ENCODE data around the gene HOXB8. TPM values are rescaled to one million over a fixed set of nuclear protein-coding genes. Genes with fewer than 3 reads are reported as not detected.

Gene HOXB8
- polyA plus RNA-seq, 3 donors from 2014 or later, result not detected

GRCh38 chr17:48605409-48605919, 9.6 kb downstream of the HOXB8 start:
- Mint-ChIP-seq H3K27ac (no peak overlapping the region), H3K36me3 (no peaks in the 10 kb centered on the region), H3K9me3 (no peaks in the 10 kb centered on the region), H3K27me3 (ENCODE audit: low read depth in 3 of 3) (peaks cover 24 to 39% (median 36%) of the 10 kb centered on the region in 3 donors), H3K4me3 (no peak overlapping the region), H3K4me1 (peaks cover 5 to 8% of the 10 kb centered on the region in 2 donors)
- no peak for DNase-seq

DNA sequence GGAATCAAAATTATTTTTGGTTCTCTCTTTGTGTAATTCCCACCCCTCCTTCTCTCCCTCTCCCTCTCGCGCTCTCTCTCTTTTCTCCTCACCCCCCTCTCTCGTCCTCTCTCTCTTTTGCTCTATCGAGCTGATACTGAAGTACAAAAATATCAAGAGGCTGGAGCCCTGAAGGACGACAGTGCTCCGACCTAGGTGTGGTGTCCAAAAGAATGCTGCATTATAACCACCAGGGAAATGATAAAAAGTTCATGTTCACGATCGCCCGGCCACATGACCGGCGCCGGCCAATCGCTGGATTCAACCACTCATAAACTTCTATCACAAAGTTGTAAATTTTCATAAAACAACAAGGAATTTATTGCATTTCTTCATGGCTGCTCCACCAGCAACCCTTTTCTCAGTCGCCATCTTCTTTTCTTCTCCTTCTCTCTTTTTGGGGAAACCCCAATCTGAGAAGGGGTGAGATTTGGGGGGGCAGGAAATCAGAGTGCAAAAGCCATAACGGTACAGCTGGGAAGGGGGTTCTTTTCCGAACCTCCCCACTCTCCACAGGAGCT, 10.2 kb downstream of the HOXB8 start, which contains the start of gene HOXB6:
Gene HOXB6 (minus strand): TSS at position 217 of the 560 bp plus-strand sequence. CDS start 6,836 bp downstream, outside the sequence.
- Mint-ChIP-seq H3K4me1 (peaks cover 5 to 8% of the 10 kb centered on the region in 2 donors), H3K27ac (no peak within 1 kb of the TSS), H3K27me3 (ENCODE audit: low read depth in 3 of 3) (peaks cover 30 to 39% (median 39%) of the 10 kb centered on the region in 3 donors), H3K4me3 (peak within 1 kb of the TSS in 2 of 5 donors; percentile 15 to 26), H3K9me3 (no peaks in the 10 kb centered on the region), H3K36me3 (no peaks in the 10 kb centered on the region)
- no peak for DNase-seq

DNA sequence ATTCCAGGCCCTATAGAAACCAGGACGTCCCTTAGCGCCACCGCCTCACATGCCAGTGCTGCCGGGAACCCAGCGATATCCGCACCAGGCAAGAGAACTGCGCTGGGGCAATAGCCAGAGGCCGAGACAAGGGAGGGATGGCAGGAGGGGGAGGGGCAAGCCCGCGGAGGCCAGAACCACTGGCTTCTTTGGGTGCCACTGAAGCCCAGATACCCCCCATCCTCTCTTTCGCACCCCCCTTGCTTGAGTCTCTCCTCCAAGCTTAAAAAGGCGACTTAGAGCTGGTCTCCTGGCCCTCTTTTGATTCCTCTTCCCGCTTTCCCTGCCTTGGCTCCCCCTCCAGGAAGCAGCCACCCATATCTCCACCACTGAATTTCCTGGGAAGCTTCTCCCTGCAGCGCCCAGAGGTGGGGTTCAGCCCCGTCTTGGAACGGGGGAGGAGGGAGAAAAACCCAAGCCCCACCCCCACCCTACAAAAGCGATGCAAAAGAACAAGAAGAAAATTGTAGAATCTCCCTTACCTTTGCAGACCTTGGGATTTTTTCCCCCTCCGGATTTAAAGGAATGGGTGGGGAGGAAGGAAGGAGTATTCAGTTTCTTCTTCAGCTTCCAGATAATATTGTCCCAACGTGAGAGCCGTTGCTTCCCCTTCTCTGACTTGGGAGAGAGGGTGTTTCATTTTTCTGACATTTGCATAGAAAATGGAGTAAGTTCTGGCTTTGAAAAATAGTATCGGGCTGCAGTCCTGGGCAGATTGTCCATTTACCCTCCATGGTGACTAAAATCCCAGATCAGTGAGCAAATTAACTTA, 10.9 kb downstream of the HOXB8 start:
- H3K36me3 Mint-ChIP-seq, result no peaks in the 10 kb centered on the region
- DNase-seq, result no peak
- no peak overlapping the region for H3K27ac Mint-ChIP-seq
- H3K27me3 Mint-ChIP-seq (ENCODE audit: low read depth in 3 of 3), result peaks cover 32 to 45% (median 39%) of the 10 kb centered on the region in 3 donors
- H3K9me3 Mint-ChIP-seq, result no peaks in the 10 kb centered on the region
- H3K4me1 Mint-ChIP-seq, result peaks cover 5 to 8% of the 10 kb centered on the region in 2 donors
- H3K4me3 Mint-ChIP-seq, result peak overlapping the region in 2 of 5 donors; percentile 6 to 15

- Mint-ChIP-seq H3K4me3 (no peak overlapping the region), H3K9me3 (no peaks in the 10 kb centered on the region), H3K36me3 (no peaks in the 10 kb centered on the region)
These were observed 13.3 kb downstream of the HOXB8 start for GRCh38 chr17:48601539-48602425.

GRCh38 chr17:48601207-48601538, 13.9 kb downstream of the HOXB8 start:
- Mint-ChIP-seq H3K27me3 (ENCODE audit: low read depth in 3 of 3) (peaks cover 38 to 69% (median 68%) of the 10 kb centered on the region in 3 donors), H3K9me3 (no peaks in the 10 kb centered on the region), H3K27ac (no peak overlapping the region), H3K4me1 (peaks cover 35% of the 10 kb centered on the region in 2 donors), H3K4me3 (no peak overlapping the region), H3K36me3 (peaks cover 0 to 3% (median 3%) of the 10 kb centered on the region in 3 donors)
- DNase-seq, result no peak

More at GRCh38 chr17:48601539-48602425, 13.3 kb downstream of the HOXB8 start:
- Mint-ChIP-seq H3K27ac (no peak overlapping the region), H3K4me1 (peaks cover 29 to 30% of the 10 kb centered on the region in 2 donors), H3K27me3 (ENCODE audit: low read depth in 3 of 3) (peaks cover 38 to 64% (median 62%) of the 10 kb centered on the region in 3 donors)
- no peak for DNase-seq

DNA sequence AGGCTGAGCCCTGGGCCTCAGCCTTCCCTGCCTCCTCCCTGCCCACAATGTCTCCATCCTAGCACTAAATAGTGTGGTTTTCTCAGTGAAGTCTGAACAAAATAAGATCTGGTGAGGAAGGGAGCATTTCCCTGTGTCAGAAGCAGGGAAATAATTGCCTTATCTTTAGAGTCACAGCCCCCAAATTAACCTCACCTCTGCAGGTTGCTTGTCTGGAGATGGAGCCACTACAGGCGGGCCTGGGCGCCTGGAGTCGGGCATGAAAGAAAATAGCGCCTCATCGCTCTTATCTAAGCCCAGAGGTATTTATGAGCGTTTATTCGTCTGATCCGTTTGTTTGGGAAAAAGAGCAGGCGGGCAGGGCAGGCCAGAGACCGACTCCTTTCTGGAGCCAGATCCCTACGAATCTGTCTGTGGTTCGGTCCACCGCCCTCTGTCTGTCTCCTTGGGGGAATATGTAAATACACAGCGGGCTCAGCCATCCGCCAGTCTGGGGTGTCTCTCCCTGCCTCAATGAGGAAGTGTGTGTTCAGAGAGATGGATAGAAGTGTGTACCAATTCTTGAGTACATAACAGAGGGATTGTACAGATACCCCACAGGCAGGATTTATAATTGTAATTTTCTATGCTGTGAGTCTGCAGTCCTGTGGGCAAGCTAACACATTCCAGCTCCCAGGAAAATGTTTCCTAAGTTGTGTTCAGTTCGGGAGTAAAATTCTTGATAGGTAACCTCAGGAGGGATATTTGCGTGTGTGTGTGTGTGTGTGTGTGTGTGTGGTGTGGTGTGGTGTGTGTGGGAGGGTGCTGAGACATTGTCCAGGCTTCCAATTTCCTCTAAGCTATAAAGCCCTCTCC, 14.6 kb downstream of the HOXB8 start:
- Mint-ChIP-seq H3K9me3 (no peaks in the 10 kb centered on the region), H3K36me3 (peaks cover 0 to 3% (median 3%) of the 10 kb centered on the region in 3 donors)

DNA sequence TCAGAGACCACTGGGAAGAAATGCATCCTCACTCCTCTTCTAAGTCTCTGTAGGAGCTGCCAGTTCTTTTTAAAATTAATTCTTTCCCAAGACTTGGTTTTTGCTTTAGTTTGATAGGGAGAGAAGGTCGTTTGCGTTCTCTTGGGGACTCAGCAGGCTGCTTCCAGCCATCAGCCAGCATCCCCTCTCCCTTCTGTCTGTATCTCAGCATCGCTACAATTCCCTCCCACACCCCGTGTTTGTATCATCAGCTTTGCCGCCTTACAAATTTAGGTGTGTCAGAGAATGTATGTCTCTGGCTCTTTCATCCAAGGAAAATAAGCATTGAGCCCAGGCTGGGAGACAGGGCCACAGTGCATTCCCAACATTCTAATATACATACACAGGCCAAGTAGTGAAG, 15.7 kb downstream of the HOXB8 start:
- no peak for DNase-seq
- H3K27me3 Mint-ChIP-seq (ENCODE audit: low read depth in 3 of 3), result peaks cover 48 to 63% (median 63%) of the 10 kb centered on the region in 3 donors
- peaks cover 33 to 44% of the 10 kb centered on the region in 2 donors for H3K4me1 Mint-ChIP-seq
- peak overlapping the region in 2 of 5 donors; percentile 86 to 91 for H3K4me3 Mint-ChIP-seq
- H3K36me3 Mint-ChIP-seq, result peaks cover 0 to 3% (median 3%) of the 10 kb centered on the region in 3 donors
- no peak overlapping the region for H3K27ac Mint-ChIP-seq
- no peaks in the 10 kb centered on the region for H3K9me3 Mint-ChIP-seq

More for the DNA sequence above, 14.6 kb downstream of the HOXB8 start:
- H3K4me3 Mint-ChIP-seq, result peak overlapping the region in 1 of 5 donors; percentile 30
- no peak overlapping the region for H3K27ac Mint-ChIP-seq
- DNase-seq, result no peak
- H3K4me1 Mint-ChIP-seq, result peaks cover 35 to 42% of the 10 kb centered on the region in 2 donors
- H3K27me3 Mint-ChIP-seq (ENCODE audit: low read depth in 3 of 3), result peaks cover 44 to 70% (median 65%) of the 10 kb centered on the region in 3 donors

DNA sequence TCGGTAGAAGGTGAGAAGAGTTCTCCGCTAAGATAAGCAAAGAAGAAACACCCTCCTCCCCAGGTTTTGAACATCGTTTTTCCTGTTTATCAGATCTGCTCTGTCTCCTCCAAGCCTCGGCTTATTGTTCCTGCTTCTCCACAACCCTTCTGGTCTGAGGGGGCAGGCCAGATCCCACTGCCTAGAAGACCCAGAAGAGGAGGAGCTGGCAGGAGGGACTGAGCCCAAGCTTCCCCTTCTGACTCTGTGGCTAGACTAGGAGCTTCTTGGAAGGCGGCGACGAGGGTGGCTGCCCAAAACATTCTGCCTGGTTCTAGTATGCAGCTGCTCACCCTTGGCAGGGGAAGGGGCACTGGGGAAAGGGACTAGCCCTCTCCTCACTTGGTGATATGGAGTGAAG, 16.4 kb downstream of the HOXB8 start:
- H3K4me1 Mint-ChIP-seq, result peaks cover 34 to 48% of the 10 kb centered on the region in 2 donors
- no peaks in the 10 kb centered on the region for H3K9me3 Mint-ChIP-seq
- peaks cover 47 to 67% (median 60%) of the 10 kb centered on the region in 3 donors for H3K27me3 Mint-ChIP-seq (ENCODE audit: low read depth in 3 of 3)
- DNase-seq, result no peak
- H3K36me3 Mint-ChIP-seq, result peaks cover 0 to 3% (median 3%) of the 10 kb centered on the region in 3 donors
- peak overlapping the region; percentile 82 to 91 (median 86) for H3K4me3 Mint-ChIP-seq
- H3K27ac Mint-ChIP-seq, result no peak overlapping the region

GRCh38 chr17:48597778-48598631, 17.1 kb downstream of the HOXB8 start:
- Mint-ChIP-seq H3K27me3 (ENCODE audit: low read depth in 3 of 3) (peaks cover 45 to 70% (median 57%) of the 10 kb centered on the region in 3 donors), H3K4me3 (peak overlapping the region; percentile 82 to 91 (median 86)), H3K36me3 (peaks cover 0 to 3% (median 3%) of the 10 kb centered on the region in 3 donors), H3K4me1 (peaks cover 41 to 55% of the 10 kb centered on the region in 2 donors), H3K9me3 (no peaks in the 10 kb centered on the region), H3K27ac (peak overlapping the region in 3 of 6 donors; percentile 35 to 78 (median 41))
- peak; percentile 43 to 53 (median 45) for DNase-seq

DNA sequence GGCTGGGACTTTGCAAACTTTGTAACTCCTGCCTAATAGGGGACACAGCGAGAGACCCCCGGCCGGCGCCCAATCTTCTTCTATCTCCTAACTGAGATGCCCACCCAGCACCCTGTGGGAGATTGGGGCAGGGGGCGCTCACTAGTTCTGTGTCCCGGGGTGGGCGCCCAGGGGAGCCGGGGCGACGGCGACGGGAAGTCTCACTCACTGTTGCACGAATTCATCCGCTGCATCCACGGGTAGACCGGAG, 17.6 kb downstream of the HOXB8 start:
- Mint-ChIP-seq H3K4me1 (peaks cover 45 to 59% of the 10 kb centered on the region in 2 donors), H3K27me3 (ENCODE audit: low read depth in 3 of 3) (peaks cover 42 to 70% (median 58%) of the 10 kb centered on the region in 3 donors), H3K9me3 (no peaks in the 10 kb centered on the region), H3K4me3 (peak overlapping the region; percentile 82 to 91 (median 86)), H3K27ac (peak overlapping the region in 2 of 6 donors; percentile 35 to 41), H3K36me3 (peaks cover 0 to 3% (median 3%) of the 10 kb centered on the region in 3 donors)
- DNase-seq, result no peak

DNA sequence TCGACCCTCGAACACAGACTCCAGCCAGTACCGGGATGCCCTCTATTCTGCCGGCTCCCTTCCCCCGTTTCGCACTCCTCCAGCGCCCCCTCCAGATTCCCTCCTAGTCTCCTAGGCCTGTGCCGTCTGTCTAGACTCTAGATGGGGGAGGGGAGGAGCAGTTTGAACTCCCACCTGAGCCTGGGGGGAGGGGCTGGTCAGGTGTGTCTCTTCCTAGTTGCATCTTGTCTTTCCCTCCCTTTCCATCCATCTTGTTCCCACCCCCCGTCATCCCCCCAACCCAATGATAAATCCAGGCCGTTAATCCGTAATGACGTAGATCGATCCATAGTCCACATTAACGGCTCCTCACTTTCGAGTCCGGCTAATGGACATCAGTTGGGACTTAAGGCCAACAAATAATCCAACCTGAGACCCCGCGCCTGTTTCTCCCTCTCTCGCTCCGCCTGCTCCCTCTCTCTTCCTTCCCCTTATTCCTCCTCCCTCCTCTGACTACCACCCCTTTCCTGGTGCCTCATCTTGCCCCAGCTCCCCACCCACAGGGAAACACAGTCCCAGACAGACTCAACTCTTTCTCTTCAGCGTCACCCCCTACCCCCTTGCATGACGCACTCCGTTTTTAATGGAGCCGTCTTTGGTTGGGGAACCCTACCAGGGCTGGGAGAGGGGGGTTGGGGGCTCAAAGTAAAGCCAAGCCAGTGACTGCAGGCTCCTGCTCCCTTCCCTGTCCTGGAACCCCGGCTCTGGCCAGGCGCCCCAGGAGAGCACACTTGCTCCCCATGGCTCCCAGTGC, 18.2 kb downstream of the HOXB8 start:
- peaks cover 43 to 57% of the 10 kb centered on the region in 2 donors for H3K4me1 Mint-ChIP-seq

More for the DNA sequence above, 18.2 kb downstream of the HOXB8 start:
- no peaks in the 10 kb centered on the region for H3K9me3 Mint-ChIP-seq
- peak overlapping the region; percentile 82 to 91 (median 86) for H3K4me3 Mint-ChIP-seq
- peaks cover 46 to 67% (median 55%) of the 10 kb centered on the region in 3 donors for H3K27me3 Mint-ChIP-seq (ENCODE audit: low read depth in 3 of 3)
- H3K27ac Mint-ChIP-seq, result peak overlapping the region in 1 of 6 donors; percentile 35
- no peak for DNase-seq
- H3K36me3 Mint-ChIP-seq, result peaks cover 0 to 3% (median 3%) of the 10 kb centered on the region in 3 donors

Data from immature natural killer cell (primary cell).